Mesothelial cell of epicardium (in vitro differentiated cells): ENCODE measurements around the gene FAM163B. TPM values are rescaled to one million over a fixed set of nuclear protein-coding genes. Genes with fewer than 3 reads are reported as not detected.

ENCODE experiments used
- DNase-seq, 2 experiments: peaks; one replicate each; pipeline ENCODE4 v3.0.0; 2021; ENCODE audit warnings: low spot score in 2 of 2; ENCODE audit not compliant: unreplicated experiment in 2 of 2
- H3K27ac Mint-ChIP-seq: 2 replicates; pipeline ENCODE4 v1.8.0; 2021; ENCODE audit warnings: mixed read lengths
- H3K27me3 Mint-ChIP-seq: 2 replicates; pipeline ENCODE4 v1.8.0; 2021; ENCODE audit warnings: low read depth, mixed read lengths
- H3K36me3 Mint-ChIP-seq: 2 replicates; pipeline ENCODE4 v1.8.0; 2021; ENCODE audit warnings: mixed read lengths
- H3K4me1 Mint-ChIP-seq: 2 replicates; pipeline ENCODE4 v1.8.0; 2021; ENCODE audit warnings: mixed read lengths
- H3K4me3 Mint-ChIP-seq: 2 replicates; pipeline ENCODE4 v1.8.0; 2021; ENCODE audit warnings: mild to moderate bottlenecking, moderate library complexity, mixed read lengths
- H3K9me3 Mint-ChIP-seq: 2 replicates; pipeline ENCODE4 v1.8.0; 2021; ENCODE audit warnings: mixed read lengths
- CTCF ChIP-seq: fragments of 200-600 bp; sonication (generic); IDR thresholded peaks from one replicate; pipeline ENCODE4 v1.5.0; 2021; ENCODE audit warnings: antibody characterized with exemption; ENCODE audit not compliant: unreplicated experiment
- total RNA-seq: library from RNA; stranded (reverse); gene quantifications from 3 replicates; pipeline ENCODE4 v1.2.1, GENCODE V29; 2021

Gene FAM163B
- total RNA-seq, 1 donor from 2014 or later: 0.72 TPM

- no peak for TF ChIP-seq CTCF
- Mint-ChIP-seq H3K36me3 (no peaks in the 10 kb centered on the region), H3K27ac (peak overlapping the region; percentile 84), H3K4me1 (peaks cover 45% of the 10 kb centered on the region), H3K27me3 (peaks cover 3% of the 10 kb centered on the region), H3K9me3 (no peaks in the 10 kb centered on the region), H3K4me3 (no peak overlapping the region)
- DNase-seq: no peak
These were observed 26.6 kb downstream of the FAM163B start for GRCh38 chr9:133582501-133583045.

DNA sequence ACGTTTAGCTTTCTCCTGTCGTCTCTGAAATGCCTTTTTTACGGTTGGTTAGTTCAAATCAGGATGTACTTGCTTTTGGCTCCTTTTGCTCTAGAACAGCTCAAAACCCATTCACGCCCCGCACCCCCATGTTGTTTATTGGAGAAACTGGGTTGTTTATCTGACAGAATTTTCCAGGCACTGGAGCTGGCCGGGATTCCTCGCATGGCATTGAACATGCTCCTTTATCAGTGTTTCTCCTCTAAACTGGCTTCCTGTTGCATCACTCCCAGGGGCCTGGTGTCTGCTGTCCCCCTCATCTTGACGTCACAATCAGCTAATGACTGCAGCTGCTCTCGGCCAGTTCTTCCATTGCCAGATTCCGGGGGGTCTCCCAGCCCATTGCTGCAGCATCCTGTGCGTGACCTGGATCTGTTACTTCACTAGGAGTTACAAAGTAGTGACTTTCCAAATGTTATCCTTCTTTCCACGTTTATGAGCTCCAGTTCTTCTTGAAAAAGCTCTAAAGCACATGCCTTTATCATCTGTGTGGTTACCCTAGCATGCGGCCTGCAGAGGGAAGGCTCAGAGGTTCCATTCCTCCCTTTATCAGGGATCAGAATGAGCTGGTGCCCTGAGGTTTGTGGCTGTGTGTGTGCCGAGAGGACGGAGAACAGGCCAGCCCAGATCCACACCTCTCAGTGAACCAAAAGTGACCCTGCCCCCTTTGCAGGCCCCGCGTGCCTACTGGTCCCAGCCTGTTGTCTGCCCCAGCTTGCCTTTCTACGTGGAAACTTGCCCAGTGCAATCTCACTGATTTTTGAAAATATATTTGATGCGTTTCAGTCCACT is 27.5 kb downstream of the FAM163B start:
- no peaks in the 10 kb centered on the region for H3K36me3 Mint-ChIP-seq
- no peak for TF ChIP-seq CTCF
- no peaks in the 10 kb centered on the region for H3K9me3 Mint-ChIP-seq
- H3K4me3 Mint-ChIP-seq: no peak overlapping the region
- peaks cover 48% of the 10 kb centered on the region for H3K4me1 Mint-ChIP-seq
- H3K27me3 Mint-ChIP-seq: peaks cover 3% of the 10 kb centered on the region
- peak overlapping the region; percentile 84 for H3K27ac Mint-ChIP-seq
- no peak for DNase-seq

- Mint-ChIP-seq H3K9me3 (no peaks in the 10 kb centered on the region), H3K36me3 (no peaks in the 10 kb centered on the region), H3K4me3 (no peak overlapping the region), H3K4me1 (peaks cover 50% of the 10 kb centered on the region), H3K27ac (peak overlapping the region; percentile 84), H3K27me3 (peaks cover 2% of the 10 kb centered on the region)
- no peak for DNase-seq
- TF ChIP-seq CTCF: no peak
These were observed 28.2 kb downstream of the FAM163B start for GRCh38 chr9:133581011-133581410.

- no peaks in the 10 kb centered on the region for H3K27me3 Mint-ChIP-seq
These were observed 28.8 kb downstream of the FAM163B start for GRCh38 chr9:133580419-133580738.

DNA sequence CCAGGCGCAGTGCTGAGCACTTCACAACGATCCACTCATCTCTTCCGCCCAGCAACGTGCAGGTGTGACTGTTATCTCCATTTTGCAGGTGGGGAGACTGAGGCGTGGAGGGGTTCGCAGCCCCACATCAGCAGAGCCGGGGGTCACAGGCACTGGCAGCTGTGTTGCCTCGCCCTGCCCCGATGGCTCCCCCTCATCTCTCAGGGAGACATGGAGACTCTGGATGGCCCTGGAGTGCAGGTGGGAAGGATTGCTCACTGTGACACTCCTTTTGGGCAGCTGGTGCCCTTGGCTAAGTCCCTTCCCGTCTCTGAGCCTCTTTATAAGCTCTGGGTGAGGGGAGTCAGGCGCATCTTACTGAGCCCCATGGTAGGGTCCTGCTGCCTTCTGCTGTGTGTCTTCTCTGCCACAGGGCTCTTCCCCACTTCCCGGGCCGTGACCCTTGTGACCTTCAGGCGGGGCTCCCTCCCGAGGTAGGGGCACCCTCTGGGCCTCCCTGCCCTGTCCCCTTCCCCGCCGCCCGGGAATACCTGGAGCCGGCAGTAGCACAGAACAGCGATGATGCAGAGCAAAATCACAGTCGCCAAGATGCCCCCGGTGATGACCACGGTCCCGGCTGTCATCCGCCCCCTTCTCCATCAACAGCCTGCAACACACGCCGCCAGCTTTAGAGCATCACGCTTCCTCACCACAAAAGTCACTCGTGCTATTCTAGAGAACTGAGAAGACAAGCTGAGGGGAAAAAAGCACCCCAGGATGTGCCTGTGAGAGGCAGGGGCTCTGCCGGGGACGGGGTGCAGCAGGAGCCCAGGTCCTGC is 29.4 kb downstream of the FAM163B start:
- Mint-ChIP-seq H3K27me3 (no peaks in the 10 kb centered on the region), H3K4me1 (peaks cover 44% of the 10 kb centered on the region), H3K4me3 (no peak overlapping the region), H3K9me3 (no peaks in the 10 kb centered on the region), H3K27ac (peak overlapping the region; percentile 18), H3K36me3 (no peaks in the 10 kb centered on the region)
- no peak for DNase-seq
- no peak for TF ChIP-seq CTCF

More at GRCh38 chr9:133580419-133580738, 28.8 kb downstream of the FAM163B start:
- H3K4me3 Mint-ChIP-seq: no peak overlapping the region
- no peaks in the 10 kb centered on the region for H3K9me3 Mint-ChIP-seq
- no peak overlapping the region for H3K27ac Mint-ChIP-seq
- TF ChIP-seq CTCF: no peak
- H3K4me1 Mint-ChIP-seq: peaks cover 49% of the 10 kb centered on the region
- H3K36me3 Mint-ChIP-seq: no peaks in the 10 kb centered on the region
- DNase-seq: no peak
